Fibroblast of villous mesenchyme (primary cell): ENCODE data around the gene TGM1. TPM values are rescaled to one million over a fixed set of nuclear protein-coding genes. Genes with fewer than 3 reads are reported as not detected.

Source experiments
- DNase-seq: peaks from one replicate; pipeline ENCODE4 v3.0.0-alpha.2; 2010; ENCODE audit warnings: low read depth
- H3K4me3 ChIP-seq: 2 replicates; pipeline ENCODE4 v1.5.1; 2011; ENCODE audit warnings: low read depth, mild to moderate bottlenecking, low read length
- CTCF ChIP-seq: IDR thresholded peaks from 2 replicates; pipeline ENCODE4 v1.5.1; 2012; ENCODE audit warnings: low read depth, mild to moderate bottlenecking, low read length; ENCODE audit not compliant: insufficient read depth
- total RNA-seq: library from RNA; depleted of rRNA; stranded (reverse); fragments of >200 nt; gene quantifications from 2 replicates; pipeline ENCODE4 v1.2.3, GENCODE V29; 2012

The TGM1 gene
- total RNA-seq, 1 donor: 2.2 TPM

DNA sequence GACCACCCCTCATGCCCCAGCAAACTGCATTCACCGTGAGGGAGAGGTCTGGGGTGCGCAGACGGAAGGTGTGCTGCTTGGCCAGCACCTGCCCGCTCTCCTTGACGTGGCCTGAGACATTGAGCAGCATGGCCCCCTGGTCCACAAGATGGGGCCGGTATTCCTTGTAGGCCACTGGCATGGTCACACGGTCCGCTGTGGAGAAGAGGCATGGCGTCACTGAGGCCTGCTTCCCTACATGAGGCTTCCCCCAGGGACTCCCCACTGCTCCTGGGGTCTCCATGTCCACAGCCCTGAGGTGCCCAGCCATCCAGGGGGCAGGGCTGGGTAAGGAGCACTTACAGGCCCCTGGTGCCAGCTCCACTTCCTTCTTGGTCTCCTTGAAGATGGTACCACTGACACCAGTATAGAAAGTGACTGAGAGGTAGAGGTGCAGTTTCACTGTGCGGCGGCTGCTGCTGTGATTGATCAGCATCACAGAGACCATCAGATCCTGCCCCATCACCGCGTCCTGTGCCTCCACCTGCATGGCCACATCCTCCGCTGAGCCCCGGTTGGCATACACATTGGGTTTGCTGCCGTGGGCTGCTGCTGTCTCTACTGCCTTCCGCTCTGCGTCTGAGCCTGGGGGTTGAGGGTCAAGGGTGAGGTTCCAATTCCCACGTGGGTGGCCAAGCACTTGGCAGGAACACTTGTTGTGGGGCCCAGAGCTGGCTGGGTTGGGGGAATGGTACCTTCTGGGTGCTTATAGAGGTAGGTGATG, 8.2 kb downstream of the TGM1 start:
- TF ChIP-seq CTCF: no peak
- DNase-seq: no peak
- H3K4me3 ChIP-seq: no peak overlapping the region

DNA sequence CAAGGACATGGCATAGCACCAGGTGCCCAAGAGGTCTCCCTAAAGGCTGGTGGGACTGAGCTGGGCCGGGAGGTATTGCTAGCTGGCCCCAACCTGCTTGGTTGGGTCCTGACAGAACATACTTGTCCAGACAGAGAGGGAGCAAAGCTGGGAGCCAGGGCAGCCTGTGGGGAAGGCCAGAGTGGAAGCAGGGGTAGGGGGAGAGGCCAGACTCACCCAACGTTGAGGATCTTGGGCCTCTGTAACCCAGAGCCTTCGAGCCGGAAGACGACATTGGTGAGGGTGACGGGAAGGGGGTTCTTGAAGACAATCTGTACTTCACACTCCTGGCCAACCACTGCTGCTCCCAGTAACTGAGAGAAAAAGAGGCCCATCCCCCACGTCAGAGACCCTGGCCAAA, 9.0 kb downstream of the TGM1 start:
- no peak overlapping the region for H3K4me3 ChIP-seq
- no peak for TF ChIP-seq CTCF
- no peak for DNase-seq

- no peak for TF ChIP-seq CTCF
- H3K4me3 ChIP-seq: no peak overlapping the region
- DNase-seq: no peak
These were observed 10.5 kb downstream of the TGM1 start for GRCh38 chr14:24252289-24253124.

GRCh38 chr14:24251880-24252288, 11.1 kb downstream of the TGM1 start:
- no peak overlapping the region for H3K4me3 ChIP-seq
- DNase-seq: no peak
- no peak for TF ChIP-seq CTCF

DNA sequence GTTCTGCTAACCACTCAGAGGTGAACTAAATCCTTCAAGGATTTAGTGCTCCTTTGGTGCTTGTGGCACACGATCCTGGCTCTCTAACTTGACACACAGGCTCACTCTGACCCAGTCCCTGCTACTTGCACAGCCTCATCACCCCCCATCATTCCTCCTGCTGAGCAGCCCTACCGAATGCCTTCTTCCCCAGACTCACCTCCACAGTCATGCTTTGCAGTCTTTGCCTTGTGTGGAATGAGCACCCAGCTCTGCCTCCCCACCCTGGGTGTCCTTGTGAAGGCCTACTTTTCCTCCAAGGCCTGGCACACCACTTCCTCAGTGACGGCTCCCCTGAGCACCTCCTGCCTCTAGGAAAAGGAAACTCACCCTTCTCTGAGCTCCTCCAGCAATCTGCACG, 12.6 kb downstream of the TGM1 start:
- TF ChIP-seq CTCF: no peak
- DNase-seq: no peak
- H3K4me3 ChIP-seq: no peak overlapping the region

DNA sequence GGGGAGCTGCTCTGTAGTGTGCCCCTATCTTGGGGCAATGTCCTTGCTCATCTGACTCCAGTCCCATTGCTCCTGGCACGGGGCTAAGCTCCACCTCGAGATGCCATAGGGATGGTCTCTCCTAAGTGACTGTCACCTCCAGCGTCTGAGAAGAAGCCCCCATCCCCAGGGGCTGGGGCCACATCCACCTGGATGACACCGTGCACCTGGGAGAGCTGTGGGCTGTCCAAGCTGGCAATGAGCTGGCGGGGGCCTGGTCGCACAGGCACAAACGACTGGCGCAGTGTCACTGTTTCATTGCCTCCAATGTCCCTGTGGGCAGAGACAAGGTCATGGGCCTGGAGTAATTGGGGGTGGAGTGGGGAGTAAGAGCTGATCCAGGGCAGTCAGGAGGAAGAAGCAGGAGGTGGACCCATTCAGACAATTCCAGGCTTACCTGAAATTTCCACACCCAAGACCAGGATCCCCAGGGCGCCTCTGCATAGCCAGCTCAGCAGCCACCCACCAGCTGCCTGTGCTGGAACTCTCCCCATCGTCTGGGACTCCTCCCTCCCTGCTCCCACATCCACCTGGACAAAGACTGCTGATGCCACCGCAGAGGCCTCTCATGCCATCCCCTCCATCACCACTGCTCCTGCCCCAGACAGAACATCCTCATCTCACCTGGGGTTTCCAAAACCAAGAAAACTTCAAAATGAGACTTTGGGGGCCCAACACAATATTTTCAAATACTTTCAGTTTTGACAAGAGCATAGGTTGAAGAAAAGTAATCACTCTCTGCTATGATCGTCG, 13.6 kb downstream of the TGM1 start:
- no peak overlapping the region for H3K4me3 ChIP-seq
- DNase-seq: no peak
- no peak for TF ChIP-seq CTCF
